HepG2 (cell line): ENCODE results near the gene CACNA1C. TPM values are rescaled to one million over a fixed set of nuclear protein-coding genes. Genes with fewer than 3 reads are reported as not detected.

Experiments
- ATAC-seq: fragments of 200-7000 bp; cut with Tn5 transposase; 3 replicates; pipeline ENCODE4 v1.9.1; 2020; ENCODE audit warnings: mild to moderate bottlenecking, moderate library complexity
- BruUV-seq: library from RNA; stranded (reverse); fragments of 400-500 nt; replicated peaks from 2 replicates; lab custom pipeline; 2021; lab: Mats Ljungman, UMichigan
- CTCF ChIA-PET: fragments of 300-600 bp; formaldehyde crosslinking; extraction: SDS; loops from one replicate; lab custom pipeline; 2021; ENCODE audit warnings: low total read pairs, inconsistent platforms, low intra/inter-chr PET ratio; lab: Yijun Ruan, JAX
- POLR2A ChIA-PET: fragments of 350-600 bp; sonication (Branson Sonifier 250); formaldehyde crosslinking; loops from one replicate; lab custom pipeline; 2020; ENCODE audit warnings: antibody characterized with exemption, inconsistent platforms; lab: Yijun Ruan, JAX
- DNase-seq: peaks from one replicate; pipeline ENCODE4 v3.0.0-alpha.2; 2015; ENCODE audit warnings: low spot score
- FAIRE-seq: peaks from 3 replicates; lab custom pipeline; 2011; peaks lifted over from hg19 to GRCh38; lab: Jason Lieb, UNC
- H2AFZ ChIP-seq: one replicate; pipeline ENCODE4 v1.6.1; 2011; ENCODE audit warnings: low read length, inconsistent platforms
- H3K27ac ChIP-seq: fragments of 300-600 bp; 3 replicates; pipeline ENCODE4 v1.8.0; 2011; ENCODE audit warnings: mixed run types, mild to moderate bottlenecking, mixed read lengths, low read length, inconsistent platforms; ENCODE audit not compliant: insufficient read depth; ENCODE audit errors: extremely low read length
- H3K27me3 ChIP-seq, 2 experiments: fragments of 200-600 bp in 1 of 2; 2 replicates in 1 of 2; 3 replicates in 1 of 2; pipeline versions ENCODE4 v1.6.0 to v1.8.0; 2011; ENCODE audit warnings: low read length in 2 of 2, mild to moderate bottlenecking in 2 of 2, moderate library complexity in 2 of 2, inconsistent platforms in 1 of 2; ENCODE audit not compliant: insufficient read depth in 2 of 2, control insufficient read depth in 1 of 2
- H3K36me3 ChIP-seq, 2 experiments: fragments of 200-600 bp in 1 of 2; replicated peaks in 1 of 2; 2 replicates in 1 of 2; 3 replicates in 1 of 2; pipeline versions ENCODE4 v1.5.1 to v1.8.0; 2011; ENCODE audit warnings: low read length in 2 of 2, inconsistent platforms in 1 of 2; ENCODE audit not compliant: insufficient read depth in 2 of 2, control insufficient read depth in 1 of 2
- H3K4me1 ChIP-seq: 2 replicates; pipeline ENCODE4 v1.5.1; 2012; ENCODE audit warnings: low read length, inconsistent platforms; ENCODE audit not compliant: insufficient read depth
- H3K4me2 ChIP-seq: 2 replicates; pipeline ENCODE4 v1.6.0; 2011; ENCODE audit warnings: low read depth, low read length, inconsistent platforms
- H3K4me3 ChIP-seq, 3 experiments: fragments of 200-600 bp in 1 of 3; sonication (generic), shearing (Covaris generic) in 1 of 3; replicated peaks in 1 of 3; 2 replicates each; pipeline ENCODE4 v1.5.1; 2011 to 2016; ENCODE audit warnings: low read length in 3 of 3, inconsistent platforms in 2 of 3, low read depth in 2 of 3, mild to moderate bottlenecking in 2 of 3, control low read depth in 1 of 3, mixed read lengths in 1 of 3; ENCODE audit not compliant: insufficient read depth in 1 of 3
- H3K79me2 ChIP-seq: one replicate; pipeline ENCODE4 v1.6.1; 2011; ENCODE audit warnings: low read length, inconsistent platforms; ENCODE audit not compliant: insufficient read depth
- H3K9ac ChIP-seq: 2 replicates; pipeline ENCODE4 v1.6.0; 2011; ENCODE audit warnings: mild to moderate bottlenecking, low read depth, low read length, inconsistent platforms; ENCODE audit not compliant: insufficient read depth
- H3K9me3 ChIP-seq: 2 replicates; pipeline ENCODE4 v1.5.1; 2012; ENCODE audit warnings: mild to moderate bottlenecking, low read length
- H4K20me1 ChIP-seq: 2 replicates; pipeline ENCODE4 v1.6.0; 2011; ENCODE audit warnings: inconsistent platforms, mild to moderate bottlenecking, low read length, moderate library complexity; ENCODE audit not compliant: insufficient read depth
- AHR ChIP-seq: IDR thresholded peaks from 2 replicates; pipeline ENCODE4 v1.6.1; 2018; ENCODE audit warnings: missing genetic modification reagents, missing compliant biosample characterization
- BRCA1 ChIP-seq: sonication (generic); formaldehyde crosslinking; IDR thresholded peaks from 2 replicates; pipeline ENCODE4 v1.4.0; 2020; ENCODE audit warnings: missing genetic modification reagents
- FLYWCH1 ChIP-seq: sonication (generic); formaldehyde crosslinking; IDR thresholded peaks from 2 replicates; pipeline ENCODE4 v1.8.1; 2023; ENCODE audit warnings: mild to moderate bottlenecking, missing genetic modification reagents
- GRHL1 ChIP-seq: sonication (generic); formaldehyde crosslinking; conservative IDR thresholded peaks from 2 replicates; pipeline ENCODE4 v1.8.0; 2022; ENCODE audit warnings: missing genetic modification reagents
- MATR3 ChIP-seq: sonication (generic); formaldehyde crosslinking; IDR thresholded peaks from 2 replicates; pipeline ENCODE4 v1.4.0; 2020; ENCODE audit warnings: missing genetic modification reagents
- MIER2 ChIP-seq: IDR thresholded peaks from 2 replicates; pipeline ENCODE4 v1.6.1; 2016; ENCODE audit warnings: missing biosample characterization, missing genetic modification reagents
- PRMT3 ChIP-seq: sonication (generic); formaldehyde crosslinking; IDR thresholded peaks from 2 replicates; pipeline ENCODE4 v1.8.1; 2022; ENCODE audit warnings: low read depth, mild to moderate bottlenecking, moderate library complexity, missing genetic modification reagents, borderline replicate concordance
- RXRA ChIP-seq: sonication (generic); formaldehyde crosslinking; IDR thresholded peaks from 2 replicates; pipeline ENCODE4 v1.5.1; 2020; ENCODE audit warnings: missing genetic modification reagents
- SATB2 ChIP-seq: sonication (generic); formaldehyde crosslinking; IDR thresholded peaks from 2 replicates; pipeline ENCODE4 v1.5.0; 2020; ENCODE audit warnings: missing genetic modification reagents
- ZBTB49 ChIP-seq: sonication (generic); formaldehyde crosslinking; IDR thresholded peaks from 2 replicates; pipeline ENCODE4 v1.4.0; 2020; ENCODE audit warnings: missing genetic modification reagents, borderline replicate concordance
- ZNF205 ChIP-seq: IDR thresholded peaks from 2 replicates; pipeline ENCODE4 v1.6.1; 2018; ENCODE audit warnings: missing biosample characterization, missing genetic modification reagents
- ZNF432 ChIP-seq: sonication (generic); formaldehyde crosslinking; IDR thresholded peaks from 2 replicates; pipeline ENCODE4 v1.5.0; 2020; ENCODE audit warnings: missing genetic modification reagents, mild to moderate bottlenecking, borderline replicate concordance
- ZNF780A ChIP-seq: sonication (generic); formaldehyde crosslinking; IDR thresholded peaks from 2 replicates; pipeline ENCODE4 v1.8.0; 2022; ENCODE audit warnings: mild to moderate bottlenecking, missing genetic modification reagents, moderate library complexity
- ZSCAN20 ChIP-seq: sonication (generic); formaldehyde crosslinking; IDR thresholded peaks from 2 replicates; pipeline ENCODE4 v1.4.0; 2020; ENCODE audit warnings: missing genetic modification reagents, mild to moderate bottlenecking, borderline replicate concordance
- WGBS: methylation state at CpG from one replicate; pipeline ENCODE4 v1.1.6; 2017; ENCODE audit warnings: low lambda C conversion rate; 5-methylcytosine and 5-hydroxymethylcytosine counted together
- in situ Hi-C: cut with HindIII; loops from 2 replicates; pipeline ENCODE4 v1.10.0; 2017; ENCODE audit warnings: low pct_unique_long_range_greater_than_20kb; ENCODE audit not compliant: extremely low pct_ligation_motif_present
- intact Hi-C: fragments of 100-400 bp; cut with micrococcal nuclease; formaldehyde crosslinking; loops from one replicate; pipeline ENCODE4 v1.10.0; 2022; ENCODE audit not compliant: unreplicated experiment
- polyA plus RNA-seq, 8 experiments: library from polyadenylated mRNA; depleted of rRNA in 3 of 8; stranded (reverse) in 7 of 8; unstranded in 1 of 8; fragments of >200 nt; fragmentation: Illumina TruSeq in 4 of 8; extraction: Trizol in 4 of 8; gene quantifications; 2 replicates each; pipeline versions ENCODE4 v1.2.1 to v1.2.3, GENCODE V29; 2011 to 2016; ENCODE audit warnings: low read depth in 4 of 8, missing spikeins in 1 of 8, mixed read lengths in 1 of 8; ENCODE audit not compliant: insufficient read depth in 1 of 8
- total RNA-seq, 5 experiments: library from RNA; depleted of rRNA; stranded (reverse); fragments of >200 nt; fragmentation: Illumina TruSeq; extraction: Trizol; gene quantifications; 2 replicates each; pipeline ENCODE4 v1.2.3, GENCODE V29; 2016; ENCODE audit warnings: low read depth in 1 of 5

CACNA1C gene
- total and polyA plus RNA-seq, 2 of the 13 experiments (the other 11 are each of a cell fraction or from before 2014, with no cell fraction given), result not detected

GRCh38 chr12:2606186-2606910, 553.6 kb downstream of the CACNA1C start:
- no peak overlapping the region for H3K4me3 ChIP-seq
- intact Hi-C loops, result no loop called here
- peaks cover 12 to 67% of the 10 kb centered on the region in 2 experiments; a peak in 4 of 5 replicates for H3K27me3 ChIP-seq
- no peaks in the 10 kb centered on the region for H3K36me3 ChIP-seq
- TF ChIP-seq MATR3 (CRISPR knock-in tag), result no peak
- TF ChIP-seq GRHL1 (CRISPR knock-in tag), result no peak
- no peak for TF ChIP-seq ZNF780A (CRISPR knock-in tag)
- no peak for TF ChIP-seq ZSCAN20 (CRISPR knock-in tag)
- no peak for TF ChIP-seq RXRA (CRISPR knock-in tag)
- no peak for TF ChIP-seq ZNF432 (CRISPR knock-in tag)
- no peak for TF ChIP-seq AHR (CRISPR knock-in tag)
- no peak for TF ChIP-seq MIER2
- TF ChIP-seq ZNF205 (CRISPR knock-in tag), result no peak
- TF ChIP-seq PRMT3, result no peak
- TF ChIP-seq FLYWCH1 (CRISPR knock-in tag), result no peak
- TF ChIP-seq BRCA1 (CRISPR knock-in tag), result no peak
- no peak for TF ChIP-seq ZBTB49
- no peak for TF ChIP-seq SATB2 (CRISPR knock-in tag)
- 6% methylated on average over 15 of the region's 17 CpGs for WGBS
- no peak overlapping the region for H2AFZ ChIP-seq
- no peaks in the 10 kb centered on the region for H3K79me2 ChIP-seq
- no peak overlapping the region for H3K4me2 ChIP-seq
- BruUV-seq, result no TSS peak
- POLR2A ChIA-PET, result no interaction called here
- H4K20me1 ChIP-seq, result no peaks in the 10 kb centered on the region
- no peaks in the 10 kb centered on the region for H3K9me3 ChIP-seq
- ATAC-seq (no peak), FAIRE-seq (no peak), DNase-seq (no peak)
- in situ Hi-C loops, result no loop called here
- CTCF ChIA-PET, result no interaction called here
- H3K27ac ChIP-seq, result no peak overlapping the region
- H3K9ac ChIP-seq, result no peak overlapping the region
- H3K4me1 ChIP-seq, result no peaks in the 10 kb centered on the region
